GM18520 (cell line): ENCODE measurements around the gene HDAC4.

Experiments
- ATAC-seq: cut with Tn5 transposase; IDR thresholded peaks from one replicate; pipeline ENCODE4 v1.9.1; 2021; ENCODE audit not compliant: unreplicated experiment

Gene HDAC4

DNA sequence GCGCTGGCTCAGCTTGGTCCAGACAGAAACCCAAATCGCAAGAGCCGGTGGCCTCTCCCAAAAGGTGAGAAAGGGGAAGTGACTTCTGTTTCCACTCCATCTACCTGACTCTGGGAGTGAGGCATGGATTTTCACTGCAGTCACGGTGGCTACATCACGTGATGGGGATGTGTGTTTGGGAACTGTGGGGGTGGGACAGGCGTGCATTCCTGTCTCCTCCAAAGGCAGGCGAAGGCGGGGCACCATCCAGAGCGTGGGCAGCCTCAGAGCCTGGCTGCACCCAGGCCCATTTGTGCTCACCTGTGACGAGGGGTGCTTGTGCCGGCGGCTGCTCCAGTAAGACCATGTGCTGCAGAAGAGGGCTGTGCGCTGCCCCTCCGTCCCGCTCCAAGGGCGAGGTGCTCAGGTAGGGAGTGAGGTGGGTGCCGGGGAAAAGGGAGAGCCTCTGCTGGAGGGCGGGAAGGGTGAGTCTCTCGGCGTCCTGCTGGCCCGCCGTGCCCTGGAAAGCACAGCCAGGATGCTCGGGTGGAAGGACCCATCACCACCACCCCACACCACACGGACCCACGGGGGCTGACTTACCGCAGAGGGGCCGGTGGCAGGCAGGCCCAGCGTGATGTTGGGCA is 266.8 kb downstream of the HDAC4 start:
- no peak for ATAC-seq

GRCh38 chr2:239132786-239133185 is 268.0 kb downstream of the HDAC4 start:
- no peak for ATAC-seq

DNA sequence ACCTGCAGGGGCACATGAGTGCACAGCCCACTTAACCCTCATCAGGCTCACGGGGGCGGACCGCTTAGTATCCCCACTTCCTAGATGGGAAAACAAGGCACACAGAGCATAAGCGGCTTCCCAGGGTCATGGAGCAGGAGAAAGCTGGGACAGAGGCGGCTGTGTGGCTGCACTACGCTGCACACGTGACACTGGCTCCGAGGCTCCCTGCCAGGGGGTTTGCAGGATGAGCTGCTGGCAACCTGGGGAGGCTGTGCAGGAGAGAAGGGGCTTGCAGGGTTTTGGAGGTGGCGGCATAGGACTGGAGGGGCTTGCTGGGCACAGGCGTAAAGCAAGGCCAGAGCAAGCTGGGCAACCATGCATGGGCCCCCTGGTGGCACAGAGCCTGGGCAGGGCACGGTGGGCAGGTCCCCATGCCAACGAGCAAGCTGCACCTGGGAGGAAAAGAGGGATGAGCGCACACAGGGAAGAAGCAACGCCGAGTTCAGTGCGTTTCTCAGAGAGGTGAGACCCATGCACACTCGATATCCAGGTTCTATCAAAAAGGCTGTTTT is 268.6 kb downstream of the HDAC4 start:
- ATAC-seq = no peak

- no peak for ATAC-seq
These were observed 269.3 kb downstream of the HDAC4 start for GRCh38 chr2:239131521-239131920.

DNA sequence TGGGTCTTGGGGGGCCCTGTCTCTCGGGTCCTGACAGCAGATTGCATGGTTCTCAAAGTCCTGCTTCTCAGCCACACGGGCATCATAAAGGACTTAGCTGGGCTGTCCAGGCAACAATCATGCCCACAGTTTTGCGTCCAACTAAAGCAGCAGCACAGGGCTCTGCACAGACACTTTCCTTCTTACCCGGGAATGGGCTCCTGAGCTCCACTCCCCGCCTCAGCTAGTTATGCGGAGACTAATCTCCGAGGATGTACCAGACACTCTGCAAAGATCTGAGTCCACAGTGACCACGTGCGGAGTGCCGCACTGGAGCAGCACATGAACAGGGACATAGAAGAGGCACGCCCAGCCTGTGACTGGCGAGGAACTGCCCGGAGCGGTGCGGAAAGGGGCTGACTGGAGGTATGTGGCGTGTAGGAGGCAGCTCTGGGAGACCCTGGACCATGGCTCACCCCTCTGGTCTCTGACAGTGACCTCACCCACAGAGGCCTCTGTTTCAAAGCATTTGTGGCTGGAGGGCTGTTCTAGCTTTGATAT is 270.0 kb downstream of the HDAC4 start:
- no peak for ATAC-seq

- ATAC-seq = no peak
These were observed 270.8 kb downstream of the HDAC4 start for GRCh38 chr2:239130041-239130440.

DNA sequence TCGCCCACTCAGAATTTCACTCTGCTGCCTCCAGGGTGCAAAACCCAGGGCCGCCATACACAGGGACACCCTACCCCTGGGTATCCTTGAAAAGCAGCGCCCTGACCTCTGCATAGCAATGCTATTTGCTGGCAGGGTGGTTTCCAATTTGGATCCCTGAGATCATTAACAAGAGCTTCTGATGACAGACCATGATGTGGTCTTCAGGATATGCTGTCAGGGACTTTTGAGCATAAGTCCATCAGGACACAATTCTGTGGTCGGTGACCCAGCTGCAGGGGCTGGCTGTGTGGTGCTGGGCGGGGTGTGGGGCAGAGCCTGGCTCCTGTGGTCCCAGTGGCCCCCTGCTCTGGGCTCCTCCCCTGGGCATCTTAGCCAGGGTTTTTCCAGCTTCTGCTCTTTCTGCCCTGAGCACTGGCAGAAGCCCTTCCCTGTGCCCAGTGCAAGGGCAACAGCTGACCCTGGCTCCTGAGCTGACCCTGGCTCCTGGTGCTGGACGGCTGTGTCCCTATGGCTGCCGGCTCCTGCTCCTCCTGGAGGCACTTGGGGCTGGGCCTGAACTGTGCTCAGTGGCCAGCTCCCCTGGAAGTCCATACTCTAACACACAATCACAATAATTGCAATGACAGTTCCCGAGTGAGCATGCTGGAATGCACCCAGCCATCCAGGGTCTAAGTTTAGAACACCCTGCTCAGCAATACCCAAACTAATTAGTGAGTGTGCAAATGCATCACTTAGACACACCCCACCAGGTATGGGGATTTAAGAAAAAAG is 271.5 kb downstream of the HDAC4 start:
- no peak for ATAC-seq

GRCh38 chr2:239128706-239129105 is 272.1 kb downstream of the HDAC4 start:
- no peak for ATAC-seq

- no peak for ATAC-seq
These were observed 273.3 kb downstream of the HDAC4 start for GRCh38 chr2:239127513-239127912.

GRCh38 chr2:239125726-239126675 is 274.8 kb downstream of the HDAC4 start:
- ATAC-seq = no peak

GRCh38 chr2:239124152-239124899 is 276.5 kb downstream of the HDAC4 start:
- no peak for ATAC-seq

GRCh38 chr2:239122421-239123110 is 278.3 kb downstream of the HDAC4 start:
- ATAC-seq = no peak

DNA sequence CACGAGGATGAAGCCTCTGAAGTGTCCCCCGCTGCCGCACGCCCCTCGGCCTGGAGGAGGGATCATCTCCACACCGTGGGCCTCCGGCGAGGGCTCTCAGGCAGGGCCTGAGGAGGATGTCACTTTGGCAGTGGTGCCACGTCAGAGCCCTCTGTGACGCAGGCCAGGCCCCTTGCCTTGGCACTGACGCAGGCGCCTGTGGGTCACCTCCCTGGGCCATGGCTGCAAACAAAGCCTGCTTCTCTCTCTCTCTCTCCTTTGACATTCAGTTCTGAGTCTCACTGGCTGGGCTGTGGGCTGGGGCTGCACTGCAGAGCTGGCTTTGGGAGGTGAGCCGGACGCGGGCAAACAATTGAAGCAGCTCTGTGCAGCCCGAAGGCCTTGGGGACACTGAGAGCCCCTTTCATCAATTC is 279.2 kb downstream of the HDAC4 start:
- ATAC-seq = no peak

- ATAC-seq = no peak
These were observed 280.2 kb downstream of the HDAC4 start for GRCh38 chr2:239120664-239121063.

- ATAC-seq = no peak
These were observed 281.3 kb downstream of the HDAC4 start for GRCh38 chr2:239119346-239120126.

DNA sequence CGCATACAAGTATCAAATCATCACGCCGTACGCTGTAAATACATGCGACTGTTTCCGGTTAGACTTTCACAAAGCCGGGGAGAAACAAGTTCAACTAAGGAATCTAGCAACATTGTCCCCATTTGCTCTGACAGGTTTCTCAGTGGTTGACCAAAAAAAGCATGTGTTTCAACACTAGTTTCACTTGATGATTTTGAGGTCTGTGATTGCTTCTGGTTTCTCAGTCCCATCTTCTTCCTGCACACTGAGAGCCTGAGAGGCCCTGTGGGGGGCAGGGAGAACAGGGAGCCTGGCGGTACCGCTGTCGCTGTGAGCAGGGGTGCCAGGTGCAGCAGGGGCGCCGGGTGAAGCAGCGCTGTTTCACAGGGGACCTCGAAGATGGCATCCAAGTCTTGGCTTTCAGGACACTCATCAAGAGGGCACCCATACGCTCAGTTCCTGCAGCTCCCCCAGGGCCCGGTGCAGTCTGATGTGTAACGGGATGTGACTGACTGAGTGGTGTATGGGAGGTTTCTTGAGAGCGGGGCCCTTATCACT is 282.1 kb downstream of the HDAC4 start:
- ATAC-seq = no peak

DNA sequence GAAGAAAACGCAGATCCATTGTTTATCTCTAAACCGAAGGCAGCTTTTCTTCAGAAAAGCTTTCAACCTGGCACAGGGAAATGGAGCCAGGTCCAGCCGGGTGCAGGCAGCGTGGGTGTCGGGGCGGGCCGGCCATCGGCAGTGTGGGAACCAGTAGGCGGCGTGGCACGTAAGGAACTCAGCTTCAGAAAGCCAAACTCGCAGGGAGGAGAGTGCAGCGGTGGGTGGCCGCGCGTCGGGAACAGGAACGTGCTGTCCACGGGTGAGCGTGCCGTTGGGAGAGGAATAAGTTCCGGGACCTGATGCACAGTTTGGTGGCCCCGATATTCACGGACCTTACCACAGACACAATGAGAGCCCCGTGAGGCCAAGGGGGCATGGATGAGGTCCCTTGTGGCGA is 282.6 kb downstream of the HDAC4 start:
- ATAC-seq = no peak

- ATAC-seq = no peak
These were observed 283.0 kb downstream of the HDAC4 start for GRCh38 chr2:239117831-239118230.
